Trophoblast cell (in vitro differentiated cells and primary cell): Measurements from ENCODE around the gene EEIG2.
A peak's percentile ranks its signal among the peaks of the same experiment; 100 is the strongest.

ENCODE experiments used
- DNase-seq, 2 donors: peaks; one replicate each; pipeline ENCODE4 v3.0.0-alpha.2; 2016
- H2AFZ ChIP-seq: 2 replicates; pipeline ENCODE4 v1.6.1; 2013; ENCODE audit warnings: low read length, moderate library complexity, mild to moderate bottlenecking; ENCODE audit not compliant: insufficient read depth, poor library complexity
- H2AK5ac ChIP-seq: 2 replicates; pipeline ENCODE4 v1.6.1; 2013; ENCODE audit warnings: mild to moderate bottlenecking, low read length
- H2BK120ac ChIP-seq: 2 replicates; pipeline ENCODE4 v1.6.1; 2013; ENCODE audit warnings: low read length, mild to moderate bottlenecking, moderate library complexity; ENCODE audit not compliant: insufficient read depth, poor library complexity
- H2BK12ac ChIP-seq: 2 replicates; pipeline ENCODE4 v1.6.1; 2013; ENCODE audit warnings: mild to moderate bottlenecking, low read length, moderate library complexity
- H2BK5ac ChIP-seq: 2 replicates; pipeline ENCODE4 v1.6.1; 2013; ENCODE audit warnings: low read length, low read depth, moderate library complexity, mild to moderate bottlenecking; ENCODE audit not compliant: poor library complexity
- H3K14ac ChIP-seq: 2 replicates; pipeline ENCODE4 v1.6.1; 2013; ENCODE audit warnings: mild to moderate bottlenecking, low read length
- H3K18ac ChIP-seq: 2 replicates; pipeline ENCODE4 v1.6.1; 2013; ENCODE audit warnings: mild to moderate bottlenecking, low read length
- H3K23ac ChIP-seq: 2 replicates; pipeline ENCODE4 v1.6.1; 2013; ENCODE audit warnings: low read length
- H3K27ac ChIP-seq: 2 replicates; pipeline ENCODE4 v1.5.1; 2013; ENCODE audit warnings: low read depth, mild to moderate bottlenecking, inconsistent platforms, low read length, moderate library complexity
- H3K27me3 ChIP-seq: 2 replicates; pipeline ENCODE4 v1.6.1; 2013; ENCODE audit warnings: inconsistent platforms, mild to moderate bottlenecking, low read length, moderate library complexity; ENCODE audit not compliant: insufficient read depth
- H3K36me3 ChIP-seq, 2 experiments: 1 replicate in 1 of 2; 2 replicates in 1 of 2; pipeline ENCODE4 v1.6.1; 2013; ENCODE audit warnings: low read length in 2 of 2, mild to moderate bottlenecking in 2 of 2, moderate library complexity in 1 of 2; ENCODE audit not compliant: insufficient read depth in 2 of 2, control insufficient read depth in 1 of 2
- H3K4ac ChIP-seq: 2 replicates; pipeline ENCODE4 v1.6.1; 2013; ENCODE audit warnings: low read depth, mild to moderate bottlenecking, low read length, moderate library complexity
- H3K4me1 ChIP-seq, 2 experiments: 1 replicate in 1 of 2; 2 replicates in 1 of 2; pipeline ENCODE4 v1.6.1; 2013; ENCODE audit warnings: low read length in 2 of 2, mild to moderate bottlenecking in 2 of 2, moderate library complexity in 1 of 2; ENCODE audit not compliant: insufficient read depth in 2 of 2, control insufficient read depth in 1 of 2
- H3K4me2 ChIP-seq: 2 replicates; pipeline ENCODE4 v1.6.1; 2013; ENCODE audit warnings: inconsistent platforms, mild to moderate bottlenecking, low read length, moderate library complexity
- H3K4me3 ChIP-seq: 2 replicates; pipeline ENCODE4 v1.5.1; 2013; ENCODE audit warnings: mild to moderate bottlenecking, low read depth, low read length, inconsistent platforms
- H3K79me1 ChIP-seq: one replicate; pipeline ENCODE4 v1.6.1; 2013; ENCODE audit warnings: low read length
- H3K79me2 ChIP-seq: 2 replicates; pipeline ENCODE4 v1.6.1; 2013; ENCODE audit warnings: low read length, mild to moderate bottlenecking; ENCODE audit not compliant: control insufficient read depth, insufficient read depth, poor library complexity
- H3K9ac ChIP-seq: 2 replicates; pipeline ENCODE4 v1.6.1; 2013; ENCODE audit warnings: mild to moderate bottlenecking, low read length
- H3K9me3 ChIP-seq: 2 replicates; pipeline ENCODE4 v1.6.1; 2013; ENCODE audit warnings: low read depth, mild to moderate bottlenecking, control low read depth, inconsistent platforms, low read length; ENCODE audit not compliant: insufficient read depth
- H4K12ac ChIP-seq: 2 replicates; pipeline ENCODE4 v1.6.1; 2013; ENCODE audit warnings: low read depth, mild to moderate bottlenecking, low read length, moderate library complexity
- H4K8ac ChIP-seq: 2 replicates; pipeline ENCODE4 v1.6.1; 2013; ENCODE audit warnings: low read depth, mild to moderate bottlenecking, low read length, moderate library complexity
- H4K91ac ChIP-seq: one replicate; pipeline ENCODE4 v1.6.1; 2013; ENCODE audit warnings: low read depth, mild to moderate bottlenecking, low read length, moderate library complexity
- WGBS: extraction: QIAGEN DNeasy Blood & Tissue Kit; methylation state at CpG from one replicate; pipeline ENCODE4 v1.1.7; 2013; ENCODE audit warnings: missing lambda C conversion rate; ENCODE audit not compliant: insufficient read length, insufficient coverage; ENCODE audit errors: extremely low coverage; 5-methylcytosine and 5-hydroxymethylcytosine counted together

EEIG2 gene

GRCh38 chr1:108565081-108565480, 5.2 kb downstream of the EEIG2 start:
- H3K36me3 ChIP-seq = no peaks in the 10 kb centered on the region
- H3K4me3 ChIP-seq = no peak overlapping the region
- no peak overlapping the region for H3K14ac ChIP-seq
- no peak overlapping the region for H2BK120ac ChIP-seq
- H3K79me2 ChIP-seq = peaks cover 2% of the 10 kb centered on the region
- H3K9me3 ChIP-seq = no peaks in the 10 kb centered on the region
- peaks cover 2 to 4% of the 10 kb centered on the region in 2 experiments for H3K4me1 ChIP-seq
- WGBS = no CpG with 5 or more reads among the region's 6 CpGs
- H3K4ac ChIP-seq = no peak overlapping the region
- H3K18ac ChIP-seq = no peak overlapping the region
- H4K12ac ChIP-seq = no peak overlapping the region
- H2BK12ac ChIP-seq = no peak overlapping the region
- H2AK5ac ChIP-seq = no peak overlapping the region
- no peak overlapping the region for H3K23ac ChIP-seq
- H2BK5ac ChIP-seq = no peak overlapping the region
- no peak overlapping the region for H4K91ac ChIP-seq
- no peaks in the 10 kb centered on the region for H3K27me3 ChIP-seq
- H3K79me1 ChIP-seq = no peaks in the 10 kb centered on the region
- no peak overlapping the region for H3K9ac ChIP-seq
- H3K27ac ChIP-seq = no peak overlapping the region
- no peak overlapping the region for H2AFZ ChIP-seq
- H3K4me2 ChIP-seq = no peak overlapping the region
- no peak for DNase-seq
- H4K8ac ChIP-seq = no peak overlapping the region

- no peak overlapping the region for H2BK12ac ChIP-seq
- no CpG with 5 or more reads among the region's 1 CpG for WGBS
- no peak overlapping the region for H3K4ac ChIP-seq
- H2AK5ac ChIP-seq = no peak overlapping the region
- DNase-seq = no peak
- H3K18ac ChIP-seq = no peak overlapping the region
- no peak overlapping the region for H3K4me3 ChIP-seq
- H3K4me2 ChIP-seq = no peak overlapping the region
- no peak overlapping the region for H3K23ac ChIP-seq
- no peak overlapping the region for H4K91ac ChIP-seq
- no peak overlapping the region for H4K8ac ChIP-seq
- no peaks in the 10 kb centered on the region for H3K79me2 ChIP-seq
- no peak overlapping the region for H3K14ac ChIP-seq
- no peaks in the 10 kb centered on the region for H3K9me3 ChIP-seq
- H2BK5ac ChIP-seq = no peak overlapping the region
- H3K36me3 ChIP-seq = no peaks in the 10 kb centered on the region
- H3K27me3 ChIP-seq = no peaks in the 10 kb centered on the region
- H3K4me1 ChIP-seq = peaks cover 2 to 3% of the 10 kb centered on the region in 2 experiments
- no peak overlapping the region for H3K9ac ChIP-seq
- H4K12ac ChIP-seq = no peak overlapping the region
- no peak overlapping the region for H2BK120ac ChIP-seq
- H3K79me1 ChIP-seq = no peaks in the 10 kb centered on the region
- H2AFZ ChIP-seq = no peak overlapping the region
- H3K27ac ChIP-seq = no peak overlapping the region
Observed at GRCh38 chr1:108565512-108565911, 5.6 kb downstream of the EEIG2 start.

GRCh38 chr1:108568589-108568988, 8.7 kb downstream of the EEIG2 start:
- no CpG with 5 or more reads among the region's 2 CpGs for WGBS
- Histone ChIP-seq H2AFZ (no peak overlapping the region), H3K4me2 (no peak overlapping the region), H3K27me3 (no peaks in the 10 kb centered on the region), H4K91ac (no peak overlapping the region), H3K79me2 (no peaks in the 10 kb centered on the region), H3K27ac (no peak overlapping the region), H4K12ac (no peak overlapping the region), H2BK120ac (no peak overlapping the region), H2BK12ac (no peak overlapping the region), H3K9me3 (no peaks in the 10 kb centered on the region), H3K79me1 (no peaks in the 10 kb centered on the region), H3K23ac (no peak overlapping the region), H3K18ac (no peak overlapping the region), H3K4me1 (peaks cover 4 to 5% of the 10 kb centered on the region in 2 experiments), H3K36me3 (no peaks in the 10 kb centered on the region), H2BK5ac (no peak overlapping the region), H3K4ac (peak overlapping the region; percentile 77), H3K4me3 (no peak overlapping the region), H3K9ac (no peak overlapping the region), H4K8ac (no peak overlapping the region), H3K14ac (no peak overlapping the region), H2AK5ac (no peak overlapping the region)
- no peak for DNase-seq

- H3K27me3 ChIP-seq = no peaks in the 10 kb centered on the region
- H2BK5ac ChIP-seq = no peak overlapping the region
- H2BK120ac ChIP-seq = no peak overlapping the region
- no peak overlapping the region for H2BK12ac ChIP-seq
- no peaks in the 10 kb centered on the region for H3K9me3 ChIP-seq
- H3K14ac ChIP-seq = no peak overlapping the region
- H3K18ac ChIP-seq = no peak overlapping the region
- no peak overlapping the region for H3K27ac ChIP-seq
- no peak overlapping the region for H3K23ac ChIP-seq
- DNase-seq = peak; percentile 33 to 58
- no peak overlapping the region for H2AFZ ChIP-seq
- H3K4ac ChIP-seq = no peak overlapping the region
- no peaks in the 10 kb centered on the region for H3K36me3 ChIP-seq
- no peaks in the 10 kb centered on the region for H3K79me2 ChIP-seq
- no peak overlapping the region for H3K4me3 ChIP-seq
- H3K4me2 ChIP-seq = no peak overlapping the region
- H3K4me1 ChIP-seq = peaks cover 4 to 5% of the 10 kb centered on the region in 2 experiments
- no peak overlapping the region for H2AK5ac ChIP-seq
- no peaks in the 10 kb centered on the region for H3K79me1 ChIP-seq
- no CpG with 5 or more reads among the region's 3 CpGs for WGBS
- no peak overlapping the region for H3K9ac ChIP-seq
- H4K91ac ChIP-seq = no peak overlapping the region
- no peak overlapping the region for H4K12ac ChIP-seq
- no peak overlapping the region for H4K8ac ChIP-seq
Observed at GRCh38 chr1:108569097-108569728, 9.3 kb downstream of the EEIG2 start.
